NOMO-1 (cell line): Measurements from ENCODE around the gene PKP1.

Source experiments
- DNase-seq, 2 experiments: peaks; one replicate each; lab custom pipeline; 2025; ENCODE audit not compliant: unreplicated experiment in 2 of 2; lab: John Stamatoyannopoulos, UW

The PKP1 gene

GRCh38 chr1:201277441-201277840 is 5.9 kb upstream of the PKP1 start:
- no peak for DNase-seq

GRCh38 chr1:201279313-201279712 is 4.0 kb upstream of the PKP1 start:
- no peak for DNase-seq

- DNase-seq, result no peak
These were observed 2.4 kb upstream of the PKP1 start for GRCh38 chr1:201280884-201281283.

GRCh38 chr1:201281573-201281972 is 1.7 kb upstream of the PKP1 start:
- DNase-seq, result no peak

GRCh38 chr1:201282216-201282615 is 1.1 kb upstream of the PKP1 start:
- no peak for DNase-seq

GRCh38 chr1:201283836-201284553 is 689 bp downstream of the PKP1 start:
- DNase-seq, result no peak

- DNase-seq, result no peak
These were observed 1.3 kb downstream of the PKP1 start for GRCh38 chr1:201284636-201285035.

GRCh38 chr1:201285846-201286245 is 2.5 kb downstream of the PKP1 start:
- DNase-seq, result no peak

GRCh38 chr1:201286445-201286844 is 3.1 kb downstream of the PKP1 start:
- no peak for DNase-seq

GRCh38 chr1:201288007-201288406 is 4.7 kb downstream of the PKP1 start:
- no peak for DNase-seq

- DNase-seq, result no peak
These were observed 5.5 kb downstream of the PKP1 start for GRCh38 chr1:201288765-201289164.

GRCh38 chr1:201290551-201290950 is 7.2 kb downstream of the PKP1 start:
- DNase-seq, result no peak

GRCh38 chr1:201291916-201292315 is 8.6 kb downstream of the PKP1 start:
- no peak for DNase-seq

GRCh38 chr1:201294876-201295275 is 11.6 kb downstream of the PKP1 start:
- DNase-seq, result no peak

GRCh38 chr1:201295346-201295745 is 12.0 kb downstream of the PKP1 start:
- DNase-seq, result no peak

- DNase-seq, result no peak
These were observed 12.6 kb downstream of the PKP1 start for GRCh38 chr1:201295861-201296260.

GRCh38 chr1:201296352-201296751 is 13.0 kb downstream of the PKP1 start:
- no peak for DNase-seq

GRCh38 chr1:201298396-201299381 is 15.4 kb downstream of the PKP1 start:
- no peak for DNase-seq

- DNase-seq, result no peak
These were observed 16.7 kb downstream of the PKP1 start for GRCh38 chr1:201299968-201300367.

GRCh38 chr1:201300641-201301040 is 17.3 kb downstream of the PKP1 start:
- DNase-seq, result no peak

- DNase-seq, result no peak
These were observed 19.2 kb downstream of the PKP1 start for GRCh38 chr1:201302163-201303152.
